ENCODE measurements around the gene UGT3A2.

DNA sequence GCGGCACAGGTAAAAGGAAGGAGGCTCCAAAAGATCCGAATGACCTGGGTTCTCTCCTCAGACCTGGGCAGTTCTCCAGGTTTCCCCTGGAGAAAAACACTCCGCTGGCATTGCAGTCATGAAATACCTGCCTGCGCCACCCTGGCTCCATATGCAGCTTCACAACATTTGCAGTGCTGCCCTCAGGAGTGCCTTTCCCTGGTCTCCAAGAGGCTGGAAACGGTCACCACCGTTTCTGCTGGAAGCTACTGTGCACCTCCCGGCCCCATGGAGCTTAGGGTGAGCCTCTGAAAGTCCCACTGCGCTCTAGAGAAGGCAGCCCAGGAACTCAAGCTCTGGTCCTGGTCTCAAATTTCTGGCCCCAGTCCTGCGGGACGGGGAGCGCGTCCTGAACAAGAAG lies 76.2 kb downstream of the UGT3A2 start:
- TF ChIP-seq CTCF (IDR thresholded peaks at IDR 0.05; ENCODE audit: insufficient read depth, low read depth, low read length) (no peak), EZH2 (IDR thresholded peaks at IDR 0.05; ENCODE audit: insufficient read depth, low read length) (no peak)
